Measurements from ENCODE around the gene ITGB7.

Gene ITGB7

DNA sequence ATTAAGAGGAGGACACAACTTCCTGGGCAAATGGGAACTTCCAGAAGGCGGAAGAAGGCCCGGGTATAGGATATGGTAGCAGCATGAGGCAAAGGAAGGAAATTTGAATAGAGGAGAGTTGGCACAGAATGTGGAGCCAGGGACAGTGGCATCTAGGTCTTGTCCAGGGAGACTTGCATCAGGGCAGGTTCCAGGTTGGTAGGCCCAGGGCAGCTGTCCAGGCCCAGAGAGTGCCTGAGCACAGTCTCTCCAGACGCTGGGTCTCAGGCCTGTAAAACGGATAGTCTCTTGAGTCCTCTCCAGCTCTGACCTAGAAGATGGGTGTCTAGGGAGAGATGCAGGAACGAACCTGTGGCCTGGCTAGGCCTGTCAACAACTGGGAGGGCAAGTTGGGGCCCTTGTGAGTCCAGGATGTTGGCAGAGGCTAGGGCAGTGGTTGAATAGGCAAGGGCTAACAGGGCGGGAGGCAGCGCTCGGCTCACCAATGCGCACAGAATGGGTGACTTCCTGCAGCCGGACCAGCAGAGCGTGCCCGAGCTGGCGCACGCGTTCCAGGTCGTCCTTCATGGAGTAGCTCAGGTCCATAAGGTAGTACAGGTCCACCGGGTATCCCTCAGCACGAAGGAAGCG, 9.9 kb downstream of the ITGB7 start:
- TF ChIP-seq, protein P1, sequence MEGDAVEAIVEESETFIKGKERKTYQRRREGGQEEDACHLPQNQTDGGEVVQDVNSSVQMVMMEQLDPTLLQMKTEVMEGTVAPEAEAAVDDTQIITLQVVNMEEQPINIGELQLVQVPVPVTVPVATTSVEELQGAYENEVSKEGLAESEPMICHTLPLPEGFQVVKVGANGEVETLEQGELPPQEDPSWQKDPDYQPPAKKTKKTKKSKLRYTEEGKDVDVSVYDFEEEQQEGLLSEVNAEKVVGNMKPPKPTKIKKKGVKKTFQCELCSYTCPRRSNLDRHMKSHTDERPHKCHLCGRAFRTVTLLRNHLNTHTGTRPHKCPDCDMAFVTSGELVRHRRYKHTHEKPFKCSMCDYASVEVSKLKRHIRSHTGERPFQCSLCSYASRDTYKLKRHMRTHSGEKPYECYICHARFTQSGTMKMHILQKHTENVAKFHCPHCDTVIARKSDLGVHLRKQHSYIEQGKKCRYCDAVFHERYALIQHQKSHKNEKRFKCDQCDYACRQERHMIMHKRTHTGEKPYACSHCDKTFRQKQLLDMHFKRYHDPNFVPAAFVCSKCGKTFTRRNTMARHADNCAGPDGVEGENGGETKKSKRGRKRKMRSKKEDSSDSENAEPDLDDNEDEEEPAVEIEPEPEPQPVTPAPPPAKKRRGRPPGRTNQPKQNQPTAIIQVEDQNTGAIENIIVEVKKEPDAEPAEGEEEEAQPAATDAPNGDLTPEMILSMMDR (IDR thresholded peaks at IDR 0.05; ENCODE audit: low read depth, low read length, missing control alignments) = no peak
- DNase-seq (ENCODE audit: extremely low read depth, low read depth) = no peak
- H3K4me3 ChIP-seq (replicated peaks; ENCODE audit: low read depth, low read length) = no peak overlapping the region

DNA sequence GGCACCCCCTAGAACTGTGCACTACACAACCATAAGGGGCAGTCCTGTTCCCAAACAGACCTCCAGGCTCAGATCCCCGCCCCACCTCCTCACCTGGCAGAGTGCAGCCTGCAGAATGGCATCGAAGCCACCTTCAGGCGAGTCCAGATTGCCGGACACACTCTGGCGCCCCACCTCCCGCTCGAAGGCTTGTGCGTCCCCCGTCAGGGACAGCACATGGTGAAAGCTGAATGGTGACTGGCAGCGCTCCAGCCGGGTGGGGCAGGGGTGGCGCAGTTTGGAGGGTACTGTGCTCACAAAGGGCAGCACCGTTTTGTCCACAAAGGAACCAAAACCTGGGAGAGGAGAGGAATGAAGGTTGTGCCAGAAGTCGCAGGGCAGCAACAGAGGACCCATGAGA, 10.6 kb downstream of the ITGB7 start:
- no peak overlapping the region for H3K4me3 ChIP-seq (replicated peaks; ENCODE audit: low read depth, low read length)
- TF ChIP-seq, protein P1 (IDR thresholded peaks at IDR 0.05; ENCODE audit: low read depth, low read length, missing control alignments) = no peak
- DNase-seq (ENCODE audit: extremely low read depth, low read depth) = no peak

DNA sequence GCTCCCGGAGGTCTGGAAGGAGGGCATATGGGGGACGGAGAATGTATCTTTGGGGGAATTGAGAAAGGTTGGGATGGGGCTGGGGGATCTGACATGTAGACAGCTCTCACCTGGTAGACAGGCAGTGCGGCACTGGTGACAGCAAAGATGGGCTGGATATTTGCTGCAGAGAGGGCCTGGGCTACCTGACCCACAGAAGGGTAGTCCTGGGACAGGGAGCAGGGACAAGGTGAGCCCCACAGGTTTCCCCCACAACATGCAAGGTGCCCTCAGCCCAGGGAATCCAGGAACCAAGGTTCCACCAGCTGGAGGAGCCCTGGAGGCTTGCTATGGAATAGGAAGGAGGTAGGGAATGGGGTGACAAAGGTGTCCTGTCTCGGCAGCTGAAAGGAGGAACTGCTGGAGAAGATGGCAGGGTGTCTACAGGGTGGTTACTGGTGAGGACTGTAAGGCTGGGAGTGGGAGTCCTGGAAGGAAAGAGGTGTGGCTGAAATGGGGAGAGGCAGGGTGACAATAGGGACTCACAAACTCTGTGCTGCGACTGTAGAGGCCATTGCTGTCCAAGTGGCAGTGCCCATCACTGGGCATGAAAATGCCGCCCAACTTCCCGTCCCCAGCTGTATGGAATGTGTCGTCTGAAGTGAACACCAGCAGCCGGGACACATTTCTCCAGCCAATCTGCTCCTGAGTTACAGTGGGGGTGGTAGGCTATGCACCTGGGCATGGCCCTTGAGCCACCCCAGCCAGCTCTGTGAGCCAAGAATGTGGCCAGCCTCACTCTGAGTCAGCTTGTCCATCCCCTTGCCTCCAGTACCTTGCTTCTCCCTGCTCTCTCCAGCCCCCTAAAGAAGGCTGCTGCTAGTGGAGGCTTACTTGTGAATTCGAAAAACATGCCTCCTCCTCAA, 11.3 kb downstream of the ITGB7 start:
- no peak for DNase-seq (ENCODE audit: extremely low read depth, low read depth)
- H3K4me3 ChIP-seq (replicated peaks; ENCODE audit: low read depth, low read length) = no peak overlapping the region
- TF ChIP-seq, protein P1 (IDR thresholded peaks at IDR 0.05; ENCODE audit: low read depth, low read length, missing control alignments) = no peak

DNA sequence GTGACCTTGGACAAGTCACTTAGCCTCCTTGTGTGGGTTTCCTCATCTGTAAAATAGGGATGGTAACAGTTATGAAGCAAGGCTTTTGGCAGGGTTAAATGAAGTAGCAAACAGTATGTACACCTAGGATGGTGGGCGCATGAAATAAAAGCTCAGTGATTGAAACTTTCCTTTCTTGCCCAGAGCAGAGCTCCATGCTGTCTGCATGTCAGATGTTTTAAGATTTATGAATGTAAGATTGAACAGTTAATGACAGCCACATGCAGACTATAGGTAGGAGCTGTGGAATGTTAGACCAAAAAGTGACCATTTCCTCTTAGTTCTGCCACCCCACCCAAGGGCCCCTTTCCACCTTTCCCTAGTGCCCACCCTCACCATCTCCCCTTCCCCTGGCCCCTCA, 12.1 kb downstream of the ITGB7 start:
- DNase-seq (ENCODE audit: extremely low read depth, low read depth) = no peak
- no peak overlapping the region for H3K4me3 ChIP-seq (replicated peaks; ENCODE audit: low read depth, low read length)
- TF ChIP-seq, protein P1 (IDR thresholded peaks at IDR 0.05; ENCODE audit: low read depth, low read length, missing control alignments) = no peak

DNA sequence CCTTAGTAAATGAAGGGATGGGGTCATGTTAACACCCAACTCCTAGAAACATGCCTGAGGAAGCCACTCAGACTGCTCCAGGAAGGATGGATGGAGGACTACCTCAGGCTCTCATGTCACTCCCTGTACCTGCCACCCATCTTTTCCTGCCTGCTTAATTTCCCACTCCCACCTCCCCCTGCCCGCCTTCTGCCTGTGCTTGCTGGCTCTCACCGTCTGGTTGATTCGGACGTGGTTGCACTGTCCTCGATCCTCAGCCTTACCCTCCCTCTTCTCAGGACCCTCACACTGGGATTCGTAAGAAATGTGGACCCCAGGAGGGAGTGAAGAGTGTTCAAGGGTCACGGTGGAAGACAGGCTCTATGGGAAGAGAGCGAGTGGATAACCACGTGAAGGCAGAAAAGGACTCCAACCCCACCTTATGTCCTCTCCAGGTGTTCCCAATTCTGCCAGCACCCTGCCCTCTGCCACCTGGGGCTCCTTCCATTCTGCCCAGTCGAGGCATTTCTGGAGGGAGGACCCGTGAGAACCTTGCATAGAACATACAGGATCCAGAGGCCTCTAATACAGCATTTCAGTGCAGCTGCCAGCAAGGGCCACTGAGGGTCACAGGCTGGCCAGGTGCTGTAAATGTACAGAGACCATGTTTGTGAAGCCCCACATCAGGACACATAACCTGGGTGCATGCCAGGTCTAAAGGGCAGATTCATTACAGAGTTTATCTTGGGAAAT, 12.9 kb downstream of the ITGB7 start:
- DNase-seq (ENCODE audit: extremely low read depth, low read depth) = no peak
- TF ChIP-seq, protein P1 (IDR thresholded peaks at IDR 0.05; ENCODE audit: low read depth, low read length, missing control alignments) = no peak
- H3K4me3 ChIP-seq (replicated peaks; ENCODE audit: low read depth, low read length) = no peak overlapping the region

DNA sequence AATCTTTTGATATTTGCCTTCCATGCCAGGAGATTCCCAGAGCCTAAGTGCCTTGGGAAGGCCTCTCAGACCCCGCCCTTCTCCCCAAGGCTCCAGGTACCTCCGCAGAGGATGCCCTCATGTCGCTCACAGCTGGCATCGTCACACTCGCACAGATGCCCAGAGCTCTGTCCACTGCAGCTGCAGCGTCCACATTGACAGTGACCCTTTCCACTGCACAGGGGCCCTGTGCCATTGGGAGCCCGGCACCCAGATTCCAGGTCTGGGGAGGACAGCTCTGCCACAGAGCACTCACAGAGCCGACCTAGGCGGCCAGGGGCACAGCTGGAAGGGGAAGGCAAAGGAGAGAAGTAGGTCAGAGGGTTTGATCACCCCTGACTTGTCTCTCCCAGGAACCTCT, 14.0 kb downstream of the ITGB7 start:
- DNase-seq (ENCODE audit: extremely low read depth, low read depth) = no peak
- TF ChIP-seq, protein P1 (IDR thresholded peaks at IDR 0.05; ENCODE audit: low read depth, low read length, missing control alignments) = no peak
- H3K4me3 ChIP-seq (replicated peaks; ENCODE audit: low read depth, low read length) = no peak overlapping the region

Measured in HFF-Myc (cell line).